Measurements from ENCODE around the gene METTL27.
"Not testable (repeated sequence)": the region's sequence is repeated elsewhere in the genome, so short reads cannot be mapped to it uniquely, and the experiment has no call there.

Gene METTL27

GRCh38 chr7:73838642-73839041, 3.7 kb downstream of the METTL27 start:
- no peak overlapping the region for H3K4me3 ChIP-seq (replicated peaks; ENCODE audit: insufficient read depth, low read length)
- peaks cover 2% of the 10 kb centered on the region for H3K27me3 ChIP-seq (ENCODE audit: insufficient read depth, poor library complexity, severe bottlenecking)
- no peak for DNase-seq (ENCODE audit: low read depth in 1 of 2, low spot score in 1 of 2)
- no peak overlapping the region for H3K27ac ChIP-seq (replicated peaks)
- TF ChIP-seq CTCF (IDR thresholded peaks at IDR 0.05; ENCODE audit: insufficient read depth, low read length), result no peak
- TF ChIP-seq REST (IDR thresholded peaks at IDR 0.05; ENCODE audit: insufficient replicate concordance, low read depth), result no peak
- no peak for TF ChIP-seq POLR2AphosphoS5 (IDR thresholded peaks at IDR 0.05; ENCODE audit: low read depth)
- no peak for TF ChIP-seq GABPA (IDR thresholded peaks at IDR 0.05; ENCODE audit: low read depth)
- no peak for TF ChIP-seq SPI1 (IDR thresholded peaks at IDR 0.05; ENCODE audit: borderline replicate concordance, low read depth)

GRCh38 chr7:73837167-73837566, 5.1 kb downstream of the METTL27 start:
- not testable (repeated sequence) for H3K4me3 ChIP-seq (replicated peaks; ENCODE audit: insufficient read depth, low read length); H3K27ac ChIP-seq (replicated peaks); DNase-seq (ENCODE audit: low read depth in 1 of 2, low spot score in 1 of 2); H3K27me3 ChIP-seq (ENCODE audit: insufficient read depth, poor library complexity, severe bottlenecking)

- Histone ChIP-seq H3K4me3 (replicated peaks; ENCODE audit: insufficient read depth, low read length) (no peak overlapping the region), H3K27ac (replicated peaks) (no peak overlapping the region), H3K27me3 (ENCODE audit: insufficient read depth, poor library complexity, severe bottlenecking) (no peaks in the 10 kb centered on the region)
- no peak for DNase-seq (ENCODE audit: low read depth in 1 of 2, low spot score in 1 of 2)
- TF ChIP-seq GABPA (IDR thresholded peaks at IDR 0.05; ENCODE audit: low read depth), result no peak
- TF ChIP-seq CTCF (IDR thresholded peaks at IDR 0.05; ENCODE audit: insufficient read depth, low read length), result no peak
- TF ChIP-seq SPI1 (IDR thresholded peaks at IDR 0.05; ENCODE audit: borderline replicate concordance, low read depth), result no peak
- no peak for TF ChIP-seq POLR2AphosphoS5 (IDR thresholded peaks at IDR 0.05; ENCODE audit: low read depth)
- no peak for TF ChIP-seq REST (IDR thresholded peaks at IDR 0.05; ENCODE audit: insufficient replicate concordance, low read depth)
Measured at GRCh38 chr7:73834626-73835191, 7.6 kb downstream of the METTL27 start.

GRCh38 chr7:73833251-73833919, 8.9 kb downstream of the METTL27 start:
- no peaks in the 10 kb centered on the region for H3K27me3 ChIP-seq (ENCODE audit: insufficient read depth, poor library complexity, severe bottlenecking)
- TF ChIP-seq POLR2AphosphoS5 (IDR thresholded peaks at IDR 0.05; ENCODE audit: low read depth), result no peak
- TF ChIP-seq SPI1 (IDR thresholded peaks at IDR 0.05; ENCODE audit: borderline replicate concordance, low read depth), result no peak
- TF ChIP-seq REST (IDR thresholded peaks at IDR 0.05; ENCODE audit: insufficient replicate concordance, low read depth), result peak; percentile 65
- TF ChIP-seq GABPA (IDR thresholded peaks at IDR 0.05; ENCODE audit: low read depth), result no peak
- TF ChIP-seq CTCF (IDR thresholded peaks at IDR 0.05; ENCODE audit: insufficient read depth, low read length), result no peak
- H3K4me3 ChIP-seq (replicated peaks; ENCODE audit: insufficient read depth, low read length), result no peak overlapping the region
- no peak for DNase-seq (ENCODE audit: low read depth in 1 of 2, low spot score in 1 of 2)
- H3K27ac ChIP-seq (replicated peaks), result no peak overlapping the region
